Right lobe of liver (tissue), 6 donors: ENCODE measurements around the gene RGS14. TPM values are rescaled to one million over a fixed set of nuclear protein-coding genes. Genes with fewer than 3 reads are reported as not detected.
A peak's percentile ranks its signal among the peaks of the same experiment; 100 is the strongest.
"Not testable (repeated sequence)": the region's sequence is repeated elsewhere in the genome, so short reads cannot be mapped to it uniquely, and the experiment has no call there.

Experiments
- ATAC-seq, 4 donors: fragments of 200-7000 bp; cut with Tn5 transposase; one replicate each; pipeline ENCODE4 v1.9.1; 2020; ENCODE audit warnings: mild to moderate bottlenecking in 4 of 4, moderate library complexity in 4 of 4
- DNase-seq, 3 donors: peaks; one replicate each; pipeline ENCODE4 v3.0.0-alpha.2; 2020
- H3K27ac ChIP-seq, 3 donors: fragments of 200-600 bp; one replicate each; pipeline ENCODE4 v1.8.0; 2022
- H3K27me3 ChIP-seq, 2 donors: fragments of 200-600 bp; one replicate each; pipeline ENCODE4 v1.8.0; 2022
- H3K36me3 ChIP-seq, 4 donors: fragments of 200-600 bp; sonication (generic) in 1 of 4; one replicate each; pipeline versions ENCODE4 v1.5.1 to v1.8.0; 2017 to 2022; ENCODE audit warnings: control low read depth in 1 of 4
- H3K4me1 ChIP-seq, 4 donors: fragments of 200-600 bp; sonication (generic) in 1 of 4; one replicate each; pipeline versions ENCODE4 v1.5.1 to v1.8.0; 2017 to 2022; ENCODE audit warnings: control low read depth in 1 of 4
- H3K4me3 ChIP-seq, 3 donors: fragments of 200-600 bp; one replicate each; pipeline ENCODE4 v1.8.0; 2022
- H3K9me3 ChIP-seq, 4 donors: fragments of 200-600 bp; sonication (generic) in 1 of 4; one replicate each; pipeline versions ENCODE4 v1.5.1 to v1.8.0; 2017 to 2022; ENCODE audit warnings: control low read depth in 1 of 4
- POLR2A ChIP-seq: fragments of 450-650 bp; IDR thresholded peaks from one replicate; pipeline ENCODE4 v1.6.1; 2017; ENCODE audit warnings: antibody characterized with exemption, mild to moderate bottlenecking
- WGBS: methylation state at CpG from one replicate; pipeline ENCODE4 v1.1.6; 2018; ENCODE audit warnings: low coverage, low lambda C conversion rate; ENCODE audit not compliant: insufficient coverage; ENCODE audit errors: missing lambda C conversion rate; 5-methylcytosine and 5-hydroxymethylcytosine counted together
- intact Hi-C, 2 donors: fragments of 100-400 bp; cut with DNase I; formaldehyde crosslinking; loops; one replicate each; pipeline versions ENCODE4 v1.11.2 to v1.14.1; 2022
- total RNA-seq, 6 experiments: library from RNA; depleted of rRNA in 2 of 6; stranded (reverse); fragments of >200 nt in 2 of 6; fragmentation: NEBNext Ultra II Directional in 3 of 6; extraction: Animal tissue kit (Norgen Biotek cat#: 25700) in 3 of 6; gene quantifications; one replicate each; pipeline versions ENCODE4 v1.1.0 to v1.2.4, GENCODE V29; 2016 to 2023
- TF ChIP-seq, protein P1 (sequence below), 4 donors: fragments of 200-600 bp in 3 of 4; fragments of 450-650 bp in 1 of 4; IDR thresholded peaks; one replicate each; pipeline versions ENCODE4 v1.5.1 to v1.8.0; 2016 to 2022; ENCODE audit warnings: antibody characterized with exemption in 4 of 4, mild to moderate bottlenecking in 2 of 4
- donor health status: DM: no; HTN: yes; CAD: no.
- donor health status: DM: no; HTN: no; CAD: no.
- donor health status: DM: no; HTN: no; CAD: no.
- donor health status: DM: no; HTN: yes; CAD: no.
- donor health status: DM: no; HTN: yes; CAD: no.

Gene RGS14
- total RNA-seq, 6 experiments from 2014 or later: 29.2 to 43.1 (median 35.2) TPM

GRCh38 chr5:177357146-177357458 lies 622 bp upstream of the RGS14 start:
- Histone ChIP-seq H3K4me3 (peak overlapping the region in 2 of 3 donors; percentile 56 to 64), H3K4me1 (peaks cover 0 to 71% (median 26%) of the 10 kb centered on the region in 4 donors), H3K36me3 (no peaks in the 10 kb centered on the region), H3K27me3 (no peaks in the 10 kb centered on the region), H3K9me3 (no peaks in the 10 kb centered on the region), H3K27ac (peak overlapping the region; percentile 76 to 94 (median 81))
- DNase-seq (no peak), ATAC-seq (no peak)
- WGBS: 90% methylated on average over 2 of the region's 5 CpGs
- no peak for TF ChIP-seq POLR2A
- TF ChIP-seq, protein P1, sequence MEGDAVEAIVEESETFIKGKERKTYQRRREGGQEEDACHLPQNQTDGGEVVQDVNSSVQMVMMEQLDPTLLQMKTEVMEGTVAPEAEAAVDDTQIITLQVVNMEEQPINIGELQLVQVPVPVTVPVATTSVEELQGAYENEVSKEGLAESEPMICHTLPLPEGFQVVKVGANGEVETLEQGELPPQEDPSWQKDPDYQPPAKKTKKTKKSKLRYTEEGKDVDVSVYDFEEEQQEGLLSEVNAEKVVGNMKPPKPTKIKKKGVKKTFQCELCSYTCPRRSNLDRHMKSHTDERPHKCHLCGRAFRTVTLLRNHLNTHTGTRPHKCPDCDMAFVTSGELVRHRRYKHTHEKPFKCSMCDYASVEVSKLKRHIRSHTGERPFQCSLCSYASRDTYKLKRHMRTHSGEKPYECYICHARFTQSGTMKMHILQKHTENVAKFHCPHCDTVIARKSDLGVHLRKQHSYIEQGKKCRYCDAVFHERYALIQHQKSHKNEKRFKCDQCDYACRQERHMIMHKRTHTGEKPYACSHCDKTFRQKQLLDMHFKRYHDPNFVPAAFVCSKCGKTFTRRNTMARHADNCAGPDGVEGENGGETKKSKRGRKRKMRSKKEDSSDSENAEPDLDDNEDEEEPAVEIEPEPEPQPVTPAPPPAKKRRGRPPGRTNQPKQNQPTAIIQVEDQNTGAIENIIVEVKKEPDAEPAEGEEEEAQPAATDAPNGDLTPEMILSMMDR (IDR thresholded peaks at IDR 0.05): no peak
- intact Hi-C loops: no loop called here

DNA sequence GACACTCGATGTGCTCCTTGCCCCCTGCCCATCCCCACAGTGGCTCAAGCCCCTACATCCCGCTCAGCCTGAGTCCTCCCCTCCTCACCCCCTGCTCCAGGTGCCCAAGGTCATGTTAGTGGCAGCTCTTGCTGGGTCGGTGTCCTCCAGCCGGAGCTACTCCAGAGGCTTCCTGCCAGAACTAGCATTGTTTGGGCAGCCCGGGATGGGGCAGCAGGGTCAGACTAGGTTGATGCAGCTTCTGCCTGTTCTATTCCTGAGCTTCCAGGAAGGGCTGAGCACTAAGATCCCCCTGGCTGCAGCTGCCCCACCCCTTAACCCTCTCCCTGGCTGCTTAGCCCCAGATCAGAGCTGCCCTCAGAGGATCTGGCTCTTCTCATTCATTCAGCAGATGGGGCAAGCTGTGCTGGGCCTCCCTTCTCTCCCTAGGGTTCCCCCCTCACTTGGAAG lies 671 bp downstream of the RGS14 start:
- peaks cover 0 to 74% (median 28%) of the 10 kb centered on the region in 4 donors for H3K4me1 ChIP-seq
- peak; percentile 80 to 91 (median 91) for DNase-seq

DNA sequence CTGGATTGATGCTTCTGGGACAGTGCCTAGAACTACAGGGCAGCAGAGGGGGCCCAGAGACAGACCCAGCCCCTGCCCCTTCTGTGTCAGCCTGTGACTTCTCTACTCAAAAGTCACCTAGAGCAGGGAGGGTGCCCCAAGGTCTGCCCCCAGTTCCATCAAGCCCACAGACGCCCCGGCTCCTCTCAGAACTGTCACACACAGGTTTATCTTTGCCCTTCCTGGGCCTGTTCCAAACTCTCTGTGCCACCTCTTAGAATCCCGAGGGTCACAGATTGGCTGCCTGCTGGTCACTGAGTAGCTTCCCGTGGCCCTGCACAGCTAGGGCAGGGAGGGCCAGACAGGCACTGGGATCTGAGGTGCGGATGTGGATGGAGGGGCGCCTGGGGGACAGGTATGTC lies 1.7 kb downstream of the RGS14 start:
- H3K9me3 ChIP-seq: no peaks in the 10 kb centered on the region
- 17% methylated on average over 1 of the region's 6 CpGs for WGBS
- peak in 3 of 4 donors; percentile 7 to 22 (median 11) for ATAC-seq
- TF ChIP-seq POLR2A: no peak
- TF ChIP-seq, protein P1 (IDR thresholded peaks at IDR 0.05): no peak
- intact Hi-C loops: no loop called here
- H3K27ac ChIP-seq: peak overlapping the region; percentile 76 to 94 (median 81)
- peak in 2 of 3 donors; percentile 62 to 72 for DNase-seq
- peak overlapping the region in 2 of 3 donors; percentile 56 to 64 for H3K4me3 ChIP-seq
- no peaks in the 10 kb centered on the region for H3K27me3 ChIP-seq
- no peaks in the 10 kb centered on the region for H3K36me3 ChIP-seq
- H3K4me1 ChIP-seq: peaks cover 0 to 69% (median 27%) of the 10 kb centered on the region in 4 donors

More for the DNA sequence above, 671 bp downstream of the RGS14 start:
- peak overlapping the region; percentile 76 to 94 (median 81) for H3K27ac ChIP-seq
- no CpG with 5 or more reads among the region's 5 CpGs for WGBS
- peak overlapping the region; percentile 56 to 64 (median 60) for H3K4me3 ChIP-seq
- no peaks in the 10 kb centered on the region for H3K9me3 ChIP-seq
- intact Hi-C loops: no loop called here
- H3K27me3 ChIP-seq: no peaks in the 10 kb centered on the region
- no peak for TF ChIP-seq POLR2A
- TF ChIP-seq, protein P1 (IDR thresholded peaks at IDR 0.05): no peak
- ATAC-seq: peak; percentile 55 to 68 (median 66)
- H3K36me3 ChIP-seq: no peaks in the 10 kb centered on the region

DNA sequence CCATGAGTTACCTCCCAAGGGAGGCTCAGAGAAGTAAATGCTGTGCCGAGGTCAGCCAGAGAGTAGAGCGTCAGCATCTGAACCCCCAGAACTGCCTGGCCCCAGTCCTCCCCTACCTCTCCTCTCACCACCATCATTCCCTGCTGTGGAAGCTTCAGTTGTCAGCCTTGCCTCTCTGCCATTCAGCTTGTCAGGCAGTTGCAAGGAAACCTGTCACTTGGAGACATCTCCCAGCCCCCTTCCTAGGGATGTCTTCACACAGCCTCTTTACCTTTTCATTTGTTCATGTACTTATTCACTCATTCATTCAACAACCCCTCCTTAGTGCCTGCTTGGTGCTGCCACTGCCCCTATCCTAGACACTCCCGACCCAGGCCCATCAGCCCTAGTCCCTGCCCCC lies 2.1 kb downstream of the RGS14 start:
- Histone ChIP-seq H3K27me3 (no peaks in the 10 kb centered on the region), H3K27ac (peak overlapping the region in 1 of 3 donors; percentile 94), H3K36me3 (no peaks in the 10 kb centered on the region), H3K9me3 (no peaks in the 10 kb centered on the region), H3K4me1 (peaks cover 0 to 65% (median 27%) of the 10 kb centered on the region in 4 donors), H3K4me3 (peak overlapping the region in 1 of 3 donors; percentile 64)
- ATAC-seq (no peak), DNase-seq (peak in 1 of 3 donors; percentile 17)
- intact Hi-C loops: no loop called here
- 67% methylated on average over 1 of the region's 3 CpGs for WGBS
- TF ChIP-seq, protein P1 (IDR thresholded peaks at IDR 0.05): no peak
- no peak for TF ChIP-seq POLR2A

DNA sequence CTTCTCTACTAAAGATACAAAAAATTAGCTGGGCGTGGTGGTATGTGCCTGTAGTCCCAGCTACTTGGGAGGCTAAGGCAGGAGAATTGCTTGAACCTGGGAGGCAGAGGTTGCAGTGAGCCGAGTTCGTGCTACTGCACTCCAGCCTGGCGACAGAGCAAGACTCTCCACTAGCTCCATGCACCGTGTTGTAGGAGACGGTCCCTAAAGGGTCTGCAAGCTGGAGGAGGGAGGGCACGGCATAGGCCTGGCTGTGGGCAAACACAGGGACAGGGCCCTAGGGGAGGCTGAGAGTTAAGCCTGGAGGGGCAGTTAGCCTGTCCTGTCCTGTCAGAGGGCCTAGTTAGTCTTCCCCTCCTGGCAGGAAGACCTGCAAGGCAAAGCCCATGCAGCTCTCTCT lies 3.0 kb downstream of the RGS14 start:
- DNase-seq: peak in 1 of 3 donors; percentile 22
- H3K36me3 ChIP-seq, H3K27me3 ChIP-seq, H3K4me3 ChIP-seq, intact Hi-C loops, ATAC-seq, H3K9me3 ChIP-seq: not testable (repeated sequence)
- Histone ChIP-seq H3K27ac (peak overlapping the region in 1 of 3 donors; percentile 94), H3K4me1 (peaks cover 0 to 62% (median 26%) of the 10 kb centered on the region in 4 donors)
- WGBS: no CpG with 5 or more reads among the region's 7 CpGs
